Osteoblast (primary cell): ENCODE measurements around the gene COL11A1. TPM values are rescaled to one million over a fixed set of nuclear protein-coding genes. Genes with fewer than 3 reads are reported as not detected.
"Not testable (repeated sequence)": the region's sequence is repeated elsewhere in the genome, so short reads cannot be mapped to it uniquely, and the experiment has no call there.

Experiments used
- DNase-seq: peaks from one replicate; pipeline ENCODE4 v3.0.0; 2011; ENCODE audit warnings: low spot score, mixed read lengths; ENCODE audit not compliant: insufficient read length; ENCODE audit errors: missing footprints
- H2AFZ ChIP-seq: 2 replicates; pipeline ENCODE4 v1.6.0; 2011; ENCODE audit warnings: mild to moderate bottlenecking, low read length
- H3K27ac ChIP-seq: 2 replicates; pipeline ENCODE4 v1.5.1; 2011; ENCODE audit warnings: mild to moderate bottlenecking, low read depth, low read length, moderate library complexity
- H3K27me3 ChIP-seq: 2 replicates; pipeline ENCODE4 v1.6.0; 2012; ENCODE audit warnings: mild to moderate bottlenecking, control low read depth, inconsistent platforms, low read length, moderate library complexity; ENCODE audit not compliant: insufficient read depth
- H3K36me3 ChIP-seq: 2 replicates; pipeline ENCODE4 v1.5.1; 2011; ENCODE audit warnings: mild to moderate bottlenecking, low read length, control low read depth, moderate library complexity; ENCODE audit not compliant: insufficient read depth
- H3K4me1 ChIP-seq: 2 replicates; pipeline ENCODE4 v1.5.1; 2011; ENCODE audit warnings: mild to moderate bottlenecking, low read length, control low read depth, moderate library complexity; ENCODE audit not compliant: insufficient read depth
- H3K4me2 ChIP-seq: 2 replicates; pipeline ENCODE4 v1.6.0; 2011; ENCODE audit warnings: mild to moderate bottlenecking, low read length; ENCODE audit not compliant: insufficient read depth
- H3K4me3 ChIP-seq: fragments of 200-600 bp; sonication (generic); 3 replicates; pipeline ENCODE4 v1.5.1; 2012; ENCODE audit warnings: mild to moderate bottlenecking, low read length, inconsistent platforms; ENCODE audit not compliant: insufficient read depth
- H3K79me2 ChIP-seq: 2 replicates; pipeline ENCODE4 v1.6.0; 2012; ENCODE audit warnings: mild to moderate bottlenecking, low read length, control low read depth, inconsistent platforms; ENCODE audit not compliant: insufficient read depth
- H3K9me3 ChIP-seq: 2 replicates; pipeline ENCODE4 v1.5.1; 2011; ENCODE audit warnings: low read depth, low read length, control low read depth
- H4K20me1 ChIP-seq: 2 replicates; pipeline ENCODE4 v1.6.0; 2012; ENCODE audit warnings: mild to moderate bottlenecking, low read length, control low read depth; ENCODE audit not compliant: insufficient read depth
- total RNA-seq: library from RNA; depleted of rRNA; stranded (reverse); fragments of >200 nt; gene quantifications from 2 replicates; pipeline ENCODE4 v1.2.3, GENCODE V29; 2012
- TF ChIP-seq, protein P1 (sequence below): IDR thresholded peaks from 2 replicates; pipeline ENCODE4 v1.5.1; 2011; ENCODE audit warnings: mild to moderate bottlenecking, low read depth, low read length, moderate library complexity; ENCODE audit errors: extremely low read depth

The COL11A1 gene
- total RNA-seq, 1 donor, result 158 TPM

- Histone ChIP-seq H4K20me1 (no peaks in the 10 kb centered on the region), H2AFZ (peak overlapping the region; percentile 5), H3K4me2 (no peak overlapping the region), H3K27ac (peak overlapping the region; percentile 56), H3K27me3 (no peaks in the 10 kb centered on the region), H3K4me1 (peaks cover 6% of the 10 kb centered on the region), H3K4me3 (no peak overlapping the region), H3K79me2 (no peaks in the 10 kb centered on the region), H3K36me3 (no peaks in the 10 kb centered on the region), H3K9me3 (no peaks in the 10 kb centered on the region)
- DNase-seq, result no peak
- TF ChIP-seq, protein P1, sequence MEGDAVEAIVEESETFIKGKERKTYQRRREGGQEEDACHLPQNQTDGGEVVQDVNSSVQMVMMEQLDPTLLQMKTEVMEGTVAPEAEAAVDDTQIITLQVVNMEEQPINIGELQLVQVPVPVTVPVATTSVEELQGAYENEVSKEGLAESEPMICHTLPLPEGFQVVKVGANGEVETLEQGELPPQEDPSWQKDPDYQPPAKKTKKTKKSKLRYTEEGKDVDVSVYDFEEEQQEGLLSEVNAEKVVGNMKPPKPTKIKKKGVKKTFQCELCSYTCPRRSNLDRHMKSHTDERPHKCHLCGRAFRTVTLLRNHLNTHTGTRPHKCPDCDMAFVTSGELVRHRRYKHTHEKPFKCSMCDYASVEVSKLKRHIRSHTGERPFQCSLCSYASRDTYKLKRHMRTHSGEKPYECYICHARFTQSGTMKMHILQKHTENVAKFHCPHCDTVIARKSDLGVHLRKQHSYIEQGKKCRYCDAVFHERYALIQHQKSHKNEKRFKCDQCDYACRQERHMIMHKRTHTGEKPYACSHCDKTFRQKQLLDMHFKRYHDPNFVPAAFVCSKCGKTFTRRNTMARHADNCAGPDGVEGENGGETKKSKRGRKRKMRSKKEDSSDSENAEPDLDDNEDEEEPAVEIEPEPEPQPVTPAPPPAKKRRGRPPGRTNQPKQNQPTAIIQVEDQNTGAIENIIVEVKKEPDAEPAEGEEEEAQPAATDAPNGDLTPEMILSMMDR, result no peak
Observed at GRCh38 chr1:102834688-102835320, 273.5 kb downstream of the COL11A1 start.

GRCh38 chr1:102833151-102833550 is 275.2 kb downstream of the COL11A1 start:
- TF ChIP-seq, protein P1, result no peak

GRCh38 chr1:102826706-102827105 is 281.6 kb downstream of the COL11A1 start:
- not testable (repeated sequence) for H2AFZ ChIP-seq, H3K27me3 ChIP-seq, H3K4me2 ChIP-seq, H3K4me1 ChIP-seq, H3K4me3 ChIP-seq, H3K36me3 ChIP-seq, H4K20me1 ChIP-seq, H3K79me2 ChIP-seq, DNase-seq, H3K27ac ChIP-seq, H3K9me3 ChIP-seq

More at GRCh38 chr1:102833151-102833550, 275.2 kb downstream of the COL11A1 start:
- H4K20me1 ChIP-seq, result no peaks in the 10 kb centered on the region
- H3K4me1 ChIP-seq, result peaks cover 6% of the 10 kb centered on the region
- DNase-seq, result no peak
- no peaks in the 10 kb centered on the region for H3K36me3 ChIP-seq
- no peak overlapping the region for H3K4me3 ChIP-seq
- no peak overlapping the region for H3K4me2 ChIP-seq
- H3K79me2 ChIP-seq, result no peaks in the 10 kb centered on the region
- H3K27ac ChIP-seq, result no peak overlapping the region
- H3K27me3 ChIP-seq, result no peaks in the 10 kb centered on the region
- no peak overlapping the region for H2AFZ ChIP-seq
- H3K9me3 ChIP-seq, result no peaks in the 10 kb centered on the region
